Nephron (organoid): ENCODE results near the gene RIMBP2.

Experiments used
- H3K27ac Mint-ChIP-seq, 3 experiments: 2 replicates each; pipeline ENCODE4 v1.8.0; 2020; ENCODE audit warnings: mixed read lengths in 3 of 3, mild to moderate bottlenecking in 2 of 3, moderate library complexity in 1 of 3
- H3K27me3 Mint-ChIP-seq: 2 replicates; pipeline ENCODE4 v1.8.0; 2021; ENCODE audit warnings: low read depth, mild to moderate bottlenecking, moderate library complexity, mixed read lengths
- H3K36me3 Mint-ChIP-seq: 2 replicates; pipeline ENCODE4 v1.8.0; 2020; ENCODE audit warnings: low read depth, mixed read lengths
- H3K4me1 Mint-ChIP-seq: 2 replicates; pipeline ENCODE4 v1.8.0; 2020; ENCODE audit warnings: mixed read lengths
- H3K4me3 Mint-ChIP-seq, 3 experiments: 2 replicates each; pipeline ENCODE4 v1.8.0; 2020; ENCODE audit warnings: mild to moderate bottlenecking in 3 of 3, mixed read lengths in 3 of 3, moderate library complexity in 2 of 3
- H3K9me3 Mint-ChIP-seq: 2 replicates; pipeline ENCODE4 v1.8.0; 2020; ENCODE audit warnings: mixed read lengths
- CTCF ChIP-seq, 3 experiments: fragments of 200-600 bp; sonication (generic); IDR thresholded peaks; one replicate each; pipeline ENCODE4 v1.5.0; 2021; ENCODE audit warnings: antibody characterized with exemption in 3 of 3; ENCODE audit not compliant: unreplicated experiment in 3 of 3

Gene RIMBP2

GRCh38 chr12:130601327-130601726 is 114.8 kb downstream of the RIMBP2 start:
- Mint-ChIP-seq H3K9me3 (peaks cover 12% of the 10 kb centered on the region), H3K27me3 (peaks cover 7% of the 10 kb centered on the region), H3K4me3 (no peak overlapping the region)

GRCh38 chr12:130596241-130596640 is 119.9 kb downstream of the RIMBP2 start:
- no peaks in the 10 kb centered on the region for H3K4me1 Mint-ChIP-seq
- peaks cover 15% of the 10 kb centered on the region for H3K27me3 Mint-ChIP-seq
- H3K9me3 Mint-ChIP-seq, result peaks cover 12% of the 10 kb centered on the region
- no peak for TF ChIP-seq CTCF (IDR thresholded peaks at IDR 0.05; ENCODE audit: unreplicated experiment in 3 of 3)
- H3K27ac Mint-ChIP-seq, result no peak overlapping the region
- H3K36me3 Mint-ChIP-seq, result no peaks in the 10 kb centered on the region
- no peak overlapping the region for H3K4me3 Mint-ChIP-seq

More at GRCh38 chr12:130601327-130601726, 114.8 kb downstream of the RIMBP2 start:
- Mint-ChIP-seq H3K36me3 (no peaks in the 10 kb centered on the region), H3K4me1 (no peaks in the 10 kb centered on the region), H3K27ac (no peak overlapping the region)
- no peak for TF ChIP-seq CTCF (IDR thresholded peaks at IDR 0.05; ENCODE audit: unreplicated experiment in 3 of 3)

- H3K9me3 Mint-ChIP-seq, result peaks cover 12% of the 10 kb centered on the region
- TF ChIP-seq CTCF (IDR thresholded peaks at IDR 0.05; ENCODE audit: unreplicated experiment in 3 of 3), result no peak
- no peaks in the 10 kb centered on the region for H3K4me1 Mint-ChIP-seq
- peaks cover 15% of the 10 kb centered on the region for H3K27me3 Mint-ChIP-seq
- H3K4me3 Mint-ChIP-seq, result no peak overlapping the region
- H3K36me3 Mint-ChIP-seq, result no peaks in the 10 kb centered on the region
- H3K27ac Mint-ChIP-seq, result no peak overlapping the region
Measured at GRCh38 chr12:130595566-130595965, 120.5 kb downstream of the RIMBP2 start.

- no peak overlapping the region for H3K27ac Mint-ChIP-seq
- TF ChIP-seq CTCF (IDR thresholded peaks at IDR 0.05; ENCODE audit: unreplicated experiment in 3 of 3), result no peak
- peaks cover 7% of the 10 kb centered on the region for H3K9me3 Mint-ChIP-seq
- no peaks in the 10 kb centered on the region for H3K36me3 Mint-ChIP-seq
- H3K4me1 Mint-ChIP-seq, result no peaks in the 10 kb centered on the region
- peaks cover 11% of the 10 kb centered on the region for H3K27me3 Mint-ChIP-seq
- H3K4me3 Mint-ChIP-seq, result no peak overlapping the region
Measured at GRCh38 chr12:130593056-130593455, 123.0 kb downstream of the RIMBP2 start.

GRCh38 chr12:130592641-130593040 is 123.5 kb downstream of the RIMBP2 start:
- Mint-ChIP-seq H3K36me3 (no peaks in the 10 kb centered on the region), H3K27me3 (peaks cover 11% of the 10 kb centered on the region), H3K4me1 (no peaks in the 10 kb centered on the region), H3K4me3 (no peak overlapping the region), H3K9me3 (peaks cover 3% of the 10 kb centered on the region), H3K27ac (no peak overlapping the region)
- TF ChIP-seq CTCF (IDR thresholded peaks at IDR 0.05; ENCODE audit: unreplicated experiment in 3 of 3), result no peak

GRCh38 chr12:130591736-130592135 is 124.4 kb downstream of the RIMBP2 start:
- Mint-ChIP-seq H3K4me1 (no peaks in the 10 kb centered on the region), H3K9me3 (no peaks in the 10 kb centered on the region), H3K27me3 (peaks cover 11% of the 10 kb centered on the region), H3K36me3 (no peaks in the 10 kb centered on the region), H3K4me3 (no peak overlapping the region), H3K27ac (no peak overlapping the region)
- no peak for TF ChIP-seq CTCF (IDR thresholded peaks at IDR 0.05; ENCODE audit: unreplicated experiment in 3 of 3)
